Measurements from ENCODE around the gene KIAA1217.

KIAA1217 gene

GRCh38 chr10:24208661-24209431, at the start of gene KIAA1217:
Gene KIAA1217 (plus strand): TSS chr10:24209138. CDS start chr10:24209194, 56 bp downstream.
- no peak for DNase-seq (ENCODE audit: low spot score)

GRCh38 chr10:24162206-24162985, 46.5 kb upstream of the KIAA1217 start:
- peak; percentile 25 for DNase-seq (ENCODE audit: low spot score)

- no peak for DNase-seq (ENCODE audit: low spot score)
These were observed 45.5 kb upstream of the KIAA1217 start for GRCh38 chr10:24163485-24163884.

- DNase-seq (ENCODE audit: low spot score) = no peak
These were observed 40.4 kb upstream of the KIAA1217 start for GRCh38 chr10:24168258-24169170.

GRCh38 chr10:24170199-24170598, 38.7 kb upstream of the KIAA1217 start:
- no peak for DNase-seq (ENCODE audit: low spot score)

- DNase-seq (ENCODE audit: low spot score) = no peak
These were observed 36.0 kb upstream of the KIAA1217 start for GRCh38 chr10:24172909-24173308.

GRCh38 chr10:24174014-24174413, 34.9 kb upstream of the KIAA1217 start:
- no peak for DNase-seq (ENCODE audit: low spot score)

- no peak for DNase-seq (ENCODE audit: low spot score)
These were observed 32.3 kb upstream of the KIAA1217 start for GRCh38 chr10:24176658-24177057.

GRCh38 chr10:24177636-24178035, 31.3 kb upstream of the KIAA1217 start:
- DNase-seq (ENCODE audit: low spot score) = no peak

GRCh38 chr10:24180891-24181290, 28.0 kb upstream of the KIAA1217 start:
- no peak for DNase-seq (ENCODE audit: low spot score)

GRCh38 chr10:24184455-24184854, 24.5 kb upstream of the KIAA1217 start:
- no peak for DNase-seq (ENCODE audit: low spot score)

- DNase-seq (ENCODE audit: low spot score) = no peak
These were observed 15.6 kb upstream of the KIAA1217 start for GRCh38 chr10:24193330-24193729.

- no peak for DNase-seq (ENCODE audit: low spot score)
These were observed 11.7 kb upstream of the KIAA1217 start for GRCh38 chr10:24197263-24197662.

- DNase-seq (ENCODE audit: low spot score) = no peak
These were observed 7.3 kb upstream of the KIAA1217 start for GRCh38 chr10:24201503-24202180.

- no peak for DNase-seq (ENCODE audit: low spot score)
These were observed 6.8 kb upstream of the KIAA1217 start for GRCh38 chr10:24202181-24202570.

GRCh38 chr10:24205821-24206220, 3.1 kb upstream of the KIAA1217 start:
- no peak for DNase-seq (ENCODE audit: low spot score)

GRCh38 chr10:24206334-24206733, 2.6 kb upstream of the KIAA1217 start:
- DNase-seq (ENCODE audit: low spot score) = no peak

GRCh38 chr10:24206926-24207325, 2.0 kb upstream of the KIAA1217 start:
- DNase-seq (ENCODE audit: low spot score) = no peak

GRCh38 chr10:24207341-24207740, 1.6 kb upstream of the KIAA1217 start:
- no peak for DNase-seq (ENCODE audit: low spot score)

- no peak for DNase-seq (ENCODE audit: low spot score)
These were observed 942 bp upstream of the KIAA1217 start for GRCh38 chr10:24207781-24208611.

GRCh38 chr10:24209432-24209771, 464 bp downstream of the KIAA1217 start:
- DNase-seq (ENCODE audit: low spot score) = no peak
